Neural cell (in vitro differentiated cells): Measurements from ENCODE around the gene JPT2. TPM values are rescaled to one million over a fixed set of nuclear protein-coding genes. Genes with fewer than 3 reads are reported as not detected.

Source experiments
- H2AFZ ChIP-seq: fragments of 200-600, 300-800 bp; sonication (generic), shearing (Covaris generic); 2 replicates; pipeline ENCODE4 v1.6.0; 2014; ENCODE audit warnings: low read depth, mild to moderate bottlenecking, antibody characterized with exemption, low read length, moderate library complexity
- H3F3A ChIP-seq: fragments of 200-600 bp; shearing (Covaris generic); 2 replicates; pipeline ENCODE4 v1.6.1; 2016; ENCODE audit warnings: mild to moderate bottlenecking, moderate library complexity, mixed read lengths, antibody characterized with exemption, low read length; ENCODE audit not compliant: insufficient read depth, poor library complexity, severe bottlenecking
- H3K27ac ChIP-seq: fragments of 200-600, 300-800 bp; sonication (generic), shearing (Covaris generic); 2 replicates; pipeline ENCODE4 v1.5.1; 2014; ENCODE audit warnings: mild to moderate bottlenecking, low read length, moderate library complexity
- H3K27me3 ChIP-seq: fragments of 300-800, 200-600 bp; sonication (generic), shearing (Covaris generic); 2 replicates; pipeline ENCODE4 v1.6.0; 2014; ENCODE audit warnings: mild to moderate bottlenecking, low read depth, low read length, moderate library complexity; ENCODE audit not compliant: insufficient read depth
- H3K36me3 ChIP-seq: fragments of 300-800, 200-600 bp; sonication (generic), shearing (Covaris generic); 2 replicates; pipeline ENCODE4 v1.5.1; 2014; ENCODE audit warnings: mild to moderate bottlenecking, antibody characterized with exemption, low read length, moderate library complexity; ENCODE audit not compliant: insufficient read depth
- H3K4me2 ChIP-seq: fragments of 300-800, 200-600 bp; sonication (generic), shearing (Covaris generic); 2 replicates; pipeline ENCODE4 v1.6.0; 2014; ENCODE audit warnings: mild to moderate bottlenecking, low read length
- H3K4me3 ChIP-seq: fragments of 300-800, 200-600 bp; sonication (generic), shearing (Covaris generic); 2 replicates; pipeline ENCODE4 v1.5.1; 2014; ENCODE audit warnings: mild to moderate bottlenecking, low read length, moderate library complexity
- H3K79me2 ChIP-seq: fragments of 200-600 bp; shearing (Covaris generic); replicated peaks from 2 replicates; pipeline ENCODE4 v1.6.0; 2014; ENCODE audit warnings: mild to moderate bottlenecking, low read length, moderate library complexity; ENCODE audit not compliant: insufficient read depth
- H3K9ac ChIP-seq: fragments of 300-800, 200-600 bp; sonication (generic), shearing (Covaris generic); 2 replicates; pipeline ENCODE4 v1.6.1; 2016; ENCODE audit warnings: mild to moderate bottlenecking, low read length, mixed read lengths
- H3K9me2 ChIP-seq: fragments of 200-600 bp; shearing (Covaris generic); 2 replicates; pipeline ENCODE4 v1.6.1; 2016; ENCODE audit warnings: mild to moderate bottlenecking, low read length, mixed read lengths; ENCODE audit not compliant: insufficient read depth
- H3K9me3 ChIP-seq: fragments of 200-600, 300-800 bp; sonication (generic), shearing (Covaris generic); 2 replicates; pipeline ENCODE4 v1.6.1; 2016; ENCODE audit warnings: mild to moderate bottlenecking, mixed run types, low read length, moderate library complexity, mixed read lengths
- H4K20me1 ChIP-seq: fragments of 200-600 bp; shearing (Covaris generic); 2 replicates; pipeline ENCODE4 v1.6.1; 2016; ENCODE audit warnings: mild to moderate bottlenecking, mixed run types; ENCODE audit not compliant: insufficient read depth
- EP300 ChIP-seq: fragments of 450-650 bp; conservative IDR thresholded peaks from 2 replicates; pipeline ENCODE4 v1.6.1; 2014; ENCODE audit warnings: antibody characterized with exemption, mild to moderate bottlenecking, moderate library complexity; ENCODE audit not compliant: poor library complexity, severe bottlenecking
- EZH2 ChIP-seq: fragments of 200-600, 300-800 bp; shearing (Covaris generic), sonication (generic); IDR thresholded peaks from 2 replicates; pipeline ENCODE4 v1.6.1; 2014; ENCODE audit warnings: antibody characterized with exemption, low read length, borderline replicate concordance, mild to moderate bottlenecking; ENCODE audit not compliant: insufficient read depth, poor library complexity, severe bottlenecking
- MXI1 ChIP-seq: fragments of 450-650 bp; conservative IDR thresholded peaks from 2 replicates; pipeline ENCODE4 v1.6.1; 2014; ENCODE audit warnings: antibody characterized with exemption, mild to moderate bottlenecking; ENCODE audit not compliant: poor library complexity, severe bottlenecking
- POLR2AphosphoS5 ChIP-seq: IDR thresholded peaks from 2 replicates; pipeline ENCODE4 v1.6.1; 2012
- RAD21 ChIP-seq: fragments of 450-650 bp; conservative IDR thresholded peaks from 2 replicates; pipeline ENCODE4 v1.6.1; 2014; ENCODE audit warnings: antibody characterized with exemption, mild to moderate bottlenecking, moderate library complexity
- SMC3 ChIP-seq: fragments of 450-650 bp; conservative IDR thresholded peaks from 2 replicates; pipeline ENCODE4 v1.6.1; 2014; ENCODE audit warnings: antibody characterized with exemption, mild to moderate bottlenecking, moderate library complexity; ENCODE audit not compliant: poor library complexity
- TAF1 ChIP-seq: IDR thresholded peaks from 2 replicates; pipeline ENCODE4 v1.6.1; 2012; ENCODE audit warnings: low read depth
- polyA plus RNA-seq: library from polyadenylated mRNA; depleted of rRNA; stranded (reverse); fragments of >200 nt; gene quantifications from 2 replicates; pipeline ENCODE4 v1.2.3, GENCODE V29; 2014
- TF ChIP-seq, protein P1 (sequence below): fragments of 450-650 bp; IDR thresholded peaks from 2 replicates; pipeline ENCODE4 v1.5.1; 2014; ENCODE audit warnings: antibody characterized with exemption, mild to moderate bottlenecking, moderate library complexity; ENCODE audit not compliant: poor library complexity, severe bottlenecking
- TF ChIP-seq, protein P2 (sequence below): IDR thresholded peaks from 2 replicates; pipeline ENCODE4 v1.6.1; 2012; ENCODE audit warnings: borderline replicate concordance

JPT2 gene
- polyA plus RNA-seq, 1 donor from 2014 or later = 61.4 TPM

DNA sequence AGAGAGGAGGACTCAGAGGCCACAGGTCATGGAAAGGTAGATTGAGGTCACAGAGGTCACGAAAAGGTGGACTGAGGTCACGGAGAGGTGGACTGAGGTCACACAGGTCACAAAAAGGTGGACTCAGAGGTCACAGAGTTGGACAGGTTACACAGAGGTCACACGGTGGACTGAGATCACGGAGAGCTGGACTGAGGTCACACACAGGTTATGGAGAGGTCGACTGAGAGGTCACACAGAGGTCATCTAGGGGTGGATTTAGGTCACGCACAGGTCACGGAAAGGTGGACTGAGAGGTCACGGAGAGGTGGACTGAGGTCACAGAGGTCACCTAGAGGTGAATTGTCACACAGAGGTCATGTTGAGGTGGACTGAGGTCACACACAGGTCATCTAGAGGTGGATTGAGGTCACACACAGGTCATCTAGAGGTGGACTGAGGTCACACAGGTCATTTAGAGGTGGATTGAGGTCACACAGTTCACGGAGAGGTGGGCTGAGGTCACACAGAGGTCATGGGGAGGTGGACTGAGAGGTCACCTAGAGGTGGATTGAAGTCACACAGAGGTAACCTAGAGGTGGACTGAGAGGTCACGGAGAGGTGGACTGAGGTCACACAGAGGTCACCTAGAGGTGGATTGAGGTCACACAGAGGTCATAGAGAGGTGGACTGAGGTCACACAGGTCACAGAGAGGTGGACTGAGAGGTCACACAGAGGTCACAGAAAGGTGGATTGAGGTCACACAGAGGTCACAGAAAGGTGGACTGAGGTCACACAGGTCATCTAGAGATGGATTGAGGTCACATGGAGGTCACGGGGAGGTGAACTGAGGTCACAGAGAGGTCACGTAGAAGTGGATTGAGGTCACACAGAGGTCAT is 26.7 kb upstream of the JPT2 start:
- H3K36me3 ChIP-seq = no peaks in the 10 kb centered on the region
- TF ChIP-seq, protein P1, sequence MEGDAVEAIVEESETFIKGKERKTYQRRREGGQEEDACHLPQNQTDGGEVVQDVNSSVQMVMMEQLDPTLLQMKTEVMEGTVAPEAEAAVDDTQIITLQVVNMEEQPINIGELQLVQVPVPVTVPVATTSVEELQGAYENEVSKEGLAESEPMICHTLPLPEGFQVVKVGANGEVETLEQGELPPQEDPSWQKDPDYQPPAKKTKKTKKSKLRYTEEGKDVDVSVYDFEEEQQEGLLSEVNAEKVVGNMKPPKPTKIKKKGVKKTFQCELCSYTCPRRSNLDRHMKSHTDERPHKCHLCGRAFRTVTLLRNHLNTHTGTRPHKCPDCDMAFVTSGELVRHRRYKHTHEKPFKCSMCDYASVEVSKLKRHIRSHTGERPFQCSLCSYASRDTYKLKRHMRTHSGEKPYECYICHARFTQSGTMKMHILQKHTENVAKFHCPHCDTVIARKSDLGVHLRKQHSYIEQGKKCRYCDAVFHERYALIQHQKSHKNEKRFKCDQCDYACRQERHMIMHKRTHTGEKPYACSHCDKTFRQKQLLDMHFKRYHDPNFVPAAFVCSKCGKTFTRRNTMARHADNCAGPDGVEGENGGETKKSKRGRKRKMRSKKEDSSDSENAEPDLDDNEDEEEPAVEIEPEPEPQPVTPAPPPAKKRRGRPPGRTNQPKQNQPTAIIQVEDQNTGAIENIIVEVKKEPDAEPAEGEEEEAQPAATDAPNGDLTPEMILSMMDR = no peak
- no peak for TF ChIP-seq EZH2
- TF ChIP-seq, protein P2, sequence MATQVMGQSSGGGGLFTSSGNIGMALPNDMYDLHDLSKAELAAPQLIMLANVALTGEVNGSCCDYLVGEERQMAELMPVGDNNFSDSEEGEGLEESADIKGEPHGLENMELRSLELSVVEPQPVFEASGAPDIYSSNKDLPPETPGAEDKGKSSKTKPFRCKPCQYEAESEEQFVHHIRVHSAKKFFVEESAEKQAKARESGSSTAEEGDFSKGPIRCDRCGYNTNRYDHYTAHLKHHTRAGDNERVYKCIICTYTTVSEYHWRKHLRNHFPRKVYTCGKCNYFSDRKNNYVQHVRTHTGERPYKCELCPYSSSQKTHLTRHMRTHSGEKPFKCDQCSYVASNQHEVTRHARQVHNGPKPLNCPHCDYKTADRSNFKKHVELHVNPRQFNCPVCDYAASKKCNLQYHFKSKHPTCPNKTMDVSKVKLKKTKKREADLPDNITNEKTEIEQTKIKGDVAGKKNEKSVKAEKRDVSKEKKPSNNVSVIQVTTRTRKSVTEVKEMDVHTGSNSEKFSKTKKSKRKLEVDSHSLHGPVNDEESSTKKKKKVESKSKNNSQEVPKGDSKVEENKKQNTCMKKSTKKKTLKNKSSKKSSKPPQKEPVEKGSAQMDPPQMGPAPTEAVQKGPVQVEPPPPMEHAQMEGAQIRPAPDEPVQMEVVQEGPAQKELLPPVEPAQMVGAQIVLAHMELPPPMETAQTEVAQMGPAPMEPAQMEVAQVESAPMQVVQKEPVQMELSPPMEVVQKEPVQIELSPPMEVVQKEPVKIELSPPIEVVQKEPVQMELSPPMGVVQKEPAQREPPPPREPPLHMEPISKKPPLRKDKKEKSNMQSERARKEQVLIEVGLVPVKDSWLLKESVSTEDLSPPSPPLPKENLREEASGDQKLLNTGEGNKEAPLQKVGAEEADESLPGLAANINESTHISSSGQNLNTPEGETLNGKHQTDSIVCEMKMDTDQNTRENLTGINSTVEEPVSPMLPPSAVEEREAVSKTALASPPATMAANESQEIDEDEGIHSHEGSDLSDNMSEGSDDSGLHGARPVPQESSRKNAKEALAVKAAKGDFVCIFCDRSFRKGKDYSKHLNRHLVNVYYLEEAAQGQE = no peak
- TF ChIP-seq RAD21 = no peak
- no peak for TF ChIP-seq SMC3
- no peak for TF ChIP-seq TAF1
- no peak for TF ChIP-seq POLR2AphosphoS5
- TF ChIP-seq MXI1 = no peak
- no peak for TF ChIP-seq EP300
- no peak overlapping the region for H3K4me3 ChIP-seq
- H2AFZ ChIP-seq = no peak overlapping the region
- no peaks in the 10 kb centered on the region for H3K79me2 ChIP-seq
- no peaks in the 10 kb centered on the region for H3F3A ChIP-seq
- no peaks in the 10 kb centered on the region for H3K9me3 ChIP-seq
- H3K9ac ChIP-seq = no peak overlapping the region
- H3K9me2 ChIP-seq = no peaks in the 10 kb centered on the region
- no peaks in the 10 kb centered on the region for H3K27me3 ChIP-seq
- H4K20me1 ChIP-seq = no peaks in the 10 kb centered on the region
- H3K4me2 ChIP-seq = no peak overlapping the region
- H3K27ac ChIP-seq = no peak overlapping the region

DNA sequence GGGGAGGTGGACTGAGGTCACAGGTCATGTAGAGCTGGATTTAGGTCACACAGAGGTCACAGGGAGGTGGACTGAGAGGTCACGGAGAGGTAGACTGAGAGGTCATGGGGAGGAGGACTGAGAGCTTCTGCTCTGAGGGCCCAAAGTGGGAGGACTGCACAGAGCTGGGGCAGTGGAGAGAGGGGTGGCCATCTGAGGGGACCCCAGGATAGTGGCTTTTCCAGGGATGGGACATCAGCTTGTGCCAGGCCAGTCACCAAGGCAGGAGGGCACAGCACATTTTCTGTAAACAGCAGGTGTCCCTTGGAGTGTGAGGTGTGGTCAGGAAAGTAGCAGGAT is 26.1 kb upstream of the JPT2 start:
- no peak for TF ChIP-seq EP300
- TF ChIP-seq TAF1 = no peak
- no peak for TF ChIP-seq MXI1
- TF ChIP-seq RAD21 = no peak
- no peak for TF ChIP-seq EZH2
- no peak for TF ChIP-seq SMC3
- TF ChIP-seq, protein P1 = no peak
- TF ChIP-seq, protein P2 = no peak
- TF ChIP-seq POLR2AphosphoS5 = no peak
- Histone ChIP-seq H3K36me3 (no peaks in the 10 kb centered on the region), H3K4me3 (no peak overlapping the region), H3K9me2 (no peaks in the 10 kb centered on the region), H3K27ac (no peak overlapping the region), H3K4me2 (no peak overlapping the region), H3K9ac (no peak overlapping the region), H2AFZ (no peak overlapping the region), H3F3A (no peaks in the 10 kb centered on the region), H3K9me3 (no peaks in the 10 kb centered on the region), H3K79me2 (no peaks in the 10 kb centered on the region), H4K20me1 (no peaks in the 10 kb centered on the region), H3K27me3 (no peaks in the 10 kb centered on the region)
